Psoas muscle (tissue), 8 donors: ENCODE data around the gene SCN7A. TPM values are rescaled to one million over a fixed set of nuclear protein-coding genes. Genes with fewer than 3 reads are reported as not detected.

Experiments
- ATAC-seq, 4 donors: fragments of 200-7000 bp; cut with Tn5 transposase; one replicate each; pipeline ENCODE4 v1.9.1; 2020; ENCODE audit warnings: moderate library complexity in 3 of 4, mild to moderate bottlenecking in 2 of 4
- DNase-seq, 2 donors: peaks; one replicate each; pipeline ENCODE4 v3.0.0-alpha.2; 2020
- H3K27ac ChIP-seq: fragments of 200-600 bp; one replicate; pipeline ENCODE4 v1.8.0; 2022
- H3K27me3 ChIP-seq, 3 donors: fragments of 200-600 bp in 1 of 3; one replicate each; pipeline versions ENCODE4 v1.6.1 to v1.8.0; 2013 to 2022; ENCODE audit warnings: low read length in 2 of 3, mild to moderate bottlenecking in 2 of 3, moderate library complexity in 1 of 3; ENCODE audit not compliant: insufficient read depth in 3 of 3
- H3K36me3 ChIP-seq, 2 donors: fragments of 200-600 bp in 1 of 2; one replicate each; pipeline versions ENCODE4 v1.6.1 to v1.8.0; 2013 to 2022; ENCODE audit warnings: low read depth in 1 of 2, mild to moderate bottlenecking in 1 of 2, moderate library complexity in 1 of 2; ENCODE audit not compliant: insufficient read depth in 1 of 2
- H3K4me1 ChIP-seq: fragments of 200-600 bp; one replicate; pipeline ENCODE4 v1.8.0; 2022
- H3K4me3 ChIP-seq: fragments of 200-600 bp; one replicate; pipeline ENCODE4 v1.8.0; 2022; ENCODE audit warnings: mild to moderate bottlenecking
- H3K9me3 ChIP-seq: fragments of 200-600 bp; one replicate; pipeline ENCODE4 v1.8.0; 2022
- CTCF ChIP-seq: fragments of 200-600 bp; IDR thresholded peaks from one replicate; pipeline ENCODE4 v1.8.0; 2022; ENCODE audit warnings: antibody characterized with exemption
- WGBS, 3 donors: extraction: QIAGEN DNeasy Blood & Tissue Kit; methylation state at CpG; one replicate each; pipeline versions ENCODE4 v1.1.6 to v1.1.7; 2013; 5-methylcytosine and 5-hydroxymethylcytosine counted together
- intact Hi-C, 2 donors: fragments of 100-400 bp; cut with DNase I; formaldehyde crosslinking; loops; one replicate each; pipeline versions ENCODE4 v1.11.0 to v1.14.2; 2022
- polyA plus RNA-seq, 3 donors: library from polyadenylated mRNA; stranded (reverse); fragments of 200-250 nt; gene quantifications; one replicate each; pipeline ENCODE4 v1.2.3, GENCODE V29; 2013
- total RNA-seq, 4 donors: library from RNA; stranded (reverse); fragmentation: NEBNext Ultra II Directional in 2 of 4; extraction: Animal tissue kit (Norgen Biotek cat#: 25700) in 2 of 4; gene quantifications; one replicate each; pipeline versions ENCODE4 v1.2.1 to v1.2.4, GENCODE V29; 2021 to 2023
- donor health status: healthy with polysubstance abuse.
- donor health status: DM: no; HTN: no; CAD: no; lungs with moderate emphysema.
- donor health status: Bipolar disorder and iron deficiency.
- donor health status: healthy.
- donor health status: DM: yes; HTN: yes; CAD: no.
- donor health status: DM: no; HTN: no; CAD: no.
- donor health status: DM: no; HTN: no; CAD: no.
- donor health status: DM: yes; HTN: yes; CAD: no.

SCN7A gene
- total and polyA plus RNA-seq, 7 donors, result 1.2 to 17.3 (median 2.5) TPM

- H3K27me3 ChIP-seq, result no peaks in the 10 kb centered on the region
- no peak overlapping the region for H3K27ac ChIP-seq
- ATAC-seq (no peak), DNase-seq (no peak)
- no peaks in the 10 kb centered on the region for H3K36me3 ChIP-seq
- no peak overlapping the region for H3K4me3 ChIP-seq
- TF ChIP-seq CTCF, result no peak
- intact Hi-C loops, result no loop called here
- WGBS, 3 donors, result 51 to 77% (median 56%) methylated on average over 1 of the region's 1 CpG
- no peaks in the 10 kb centered on the region for H3K4me1 ChIP-seq
- H3K9me3 ChIP-seq, result no peaks in the 10 kb centered on the region
These were observed 57.1 kb downstream of the SCN7A start for GRCh38 chr2:166436976-166437375.

GRCh38 chr2:166436189-166436588 lies 57.9 kb downstream of the SCN7A start:
- ATAC-seq, result no peak
- TF ChIP-seq CTCF, result no peak
- WGBS, 3 donors, result 51 to 57% (median 53%) methylated on average over 3 of the region's 3 CpGs

DNA sequence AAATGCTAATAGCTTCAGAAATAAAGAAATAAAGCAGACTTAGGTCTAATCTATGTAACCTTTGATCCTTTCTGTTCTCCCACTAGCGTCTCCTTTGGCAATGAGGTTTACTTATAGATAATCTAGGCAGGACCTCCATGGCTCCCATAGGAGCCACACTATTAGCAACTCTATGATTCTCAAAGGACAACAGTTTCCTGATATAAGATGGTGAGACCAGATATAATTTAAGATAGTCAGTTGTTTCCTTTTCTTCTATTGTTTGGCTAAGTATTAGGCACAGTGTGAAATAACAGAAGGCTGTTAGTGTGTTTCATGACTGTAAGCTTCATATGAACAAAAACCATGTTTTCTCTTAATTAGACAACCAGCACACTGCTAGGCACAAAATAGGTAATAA lies 59.6 kb downstream of the SCN7A start:
- intact Hi-C loops, result no loop called here
- Histone ChIP-seq H3K4me1 (no peaks in the 10 kb centered on the region), H3K9me3 (no peaks in the 10 kb centered on the region), H3K36me3 (no peaks in the 10 kb centered on the region), H3K27me3 (no peaks in the 10 kb centered on the region), H3K27ac (no peak overlapping the region), H3K4me3 (no peak overlapping the region)
- DNase-seq, result no peak
- WGBS, 3 donors, result 74 to 80% (median 76%) methylated on average over 1 of the region's 1 CpG
- no peak for ATAC-seq
- TF ChIP-seq CTCF, result no peak

More at GRCh38 chr2:166436189-166436588, 57.9 kb downstream of the SCN7A start:
- Histone ChIP-seq H3K36me3 (no peaks in the 10 kb centered on the region), H3K27me3 (no peaks in the 10 kb centered on the region), H3K4me1 (no peaks in the 10 kb centered on the region), H3K27ac (no peak overlapping the region), H3K9me3 (no peaks in the 10 kb centered on the region), H3K4me3 (no peak overlapping the region)
- intact Hi-C loops, result no loop called here
- no peak for DNase-seq

- Histone ChIP-seq H3K4me3 (no peak overlapping the region), H3K27me3 (no peaks in the 10 kb centered on the region), H3K36me3 (no peaks in the 10 kb centered on the region), H3K27ac (no peak overlapping the region), H3K9me3 (no peaks in the 10 kb centered on the region), H3K4me1 (no peaks in the 10 kb centered on the region)
- intact Hi-C loops, result no loop called here
- 48 to 63% (median 55%) methylated on average over 1 of the region's 1 CpG for WGBS, 3 donors
- ATAC-seq (no peak), DNase-seq (no peak)
- no peak for TF ChIP-seq CTCF
These were observed 60.6 kb downstream of the SCN7A start for GRCh38 chr2:166433457-166433856.

DNA sequence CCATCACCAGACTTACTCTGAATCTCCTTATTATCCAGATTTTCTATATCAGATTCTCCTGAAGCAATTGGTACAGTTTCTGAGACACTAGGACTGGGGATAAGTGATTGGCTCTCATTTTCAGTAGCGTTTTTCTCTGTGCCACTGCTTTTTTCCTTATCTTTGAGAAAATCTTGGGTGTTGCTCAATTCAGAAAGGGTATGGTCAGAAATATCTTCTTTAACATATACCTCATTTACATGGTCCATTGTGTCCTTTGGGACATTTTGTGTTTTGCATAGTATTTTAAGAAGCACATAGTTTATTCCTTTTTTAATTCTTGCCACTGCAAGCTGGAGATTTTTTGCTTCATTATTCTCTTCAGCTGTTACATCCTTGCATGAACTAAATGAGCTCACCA lies 61.7 kb downstream of the SCN7A start:
- 56 to 64% (median 57%) methylated on average over 1 of the region's 1 CpG for WGBS, 3 donors
- TF ChIP-seq CTCF, result no peak
- ATAC-seq, result no peak

More for the DNA sequence above, 61.7 kb downstream of the SCN7A start:
- Histone ChIP-seq H3K4me1 (no peaks in the 10 kb centered on the region), H3K27me3 (no peaks in the 10 kb centered on the region), H3K4me3 (no peak overlapping the region), H3K9me3 (no peaks in the 10 kb centered on the region), H3K27ac (no peak overlapping the region), H3K36me3 (no peaks in the 10 kb centered on the region)
- DNase-seq, result no peak
- intact Hi-C loops, result no loop called here
